NCI-H526 (cell line): ENCODE data around the gene PHC2.

ENCODE experiments used
- DNase-seq, 2 experiments: peaks; one replicate each; lab custom pipeline; 2025; lab: John Stamatoyannopoulos, UW

Gene PHC2

DNA sequence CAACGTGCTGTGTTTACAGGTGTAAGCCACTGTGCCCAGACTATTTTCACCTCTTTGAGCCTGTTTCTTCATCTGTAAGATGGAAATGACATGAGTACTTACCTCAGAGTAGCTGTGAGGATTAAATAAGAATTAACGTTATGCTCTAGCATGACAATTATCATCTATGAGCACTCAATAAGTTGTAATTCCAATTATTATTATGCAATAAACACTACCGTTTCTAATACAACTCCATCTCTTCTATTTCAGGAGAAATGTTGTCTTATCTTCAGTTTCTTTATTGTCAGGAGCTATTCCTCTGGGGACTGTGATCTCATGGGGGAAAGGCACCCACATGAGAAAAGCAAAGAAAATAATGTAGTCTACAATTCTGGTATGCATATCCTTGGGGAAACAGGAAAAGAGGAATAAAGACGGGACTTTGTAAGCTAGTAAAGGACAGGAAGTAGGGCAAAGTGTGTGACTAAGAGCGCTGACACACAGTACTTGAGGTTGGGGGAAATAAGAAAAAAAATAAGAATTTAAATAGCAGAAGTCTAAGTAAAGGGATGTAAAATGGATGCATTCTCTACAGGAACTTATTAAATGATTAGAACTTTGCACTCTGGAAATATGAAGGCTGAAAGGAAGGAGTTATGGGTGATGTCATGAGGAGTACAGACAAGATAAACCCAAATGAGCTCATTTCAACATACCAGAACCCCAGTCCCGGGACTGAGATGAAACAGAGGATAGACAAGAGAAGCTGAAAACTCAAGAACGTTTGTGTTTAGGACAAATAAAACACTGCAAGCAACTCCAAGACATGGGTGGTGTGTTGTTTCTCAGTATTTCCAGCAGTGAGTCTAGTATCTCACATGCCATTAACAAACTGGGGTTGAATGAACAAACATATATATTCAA, 9.8 kb downstream of the PHC2 start:
- no peak for DNase-seq

DNA sequence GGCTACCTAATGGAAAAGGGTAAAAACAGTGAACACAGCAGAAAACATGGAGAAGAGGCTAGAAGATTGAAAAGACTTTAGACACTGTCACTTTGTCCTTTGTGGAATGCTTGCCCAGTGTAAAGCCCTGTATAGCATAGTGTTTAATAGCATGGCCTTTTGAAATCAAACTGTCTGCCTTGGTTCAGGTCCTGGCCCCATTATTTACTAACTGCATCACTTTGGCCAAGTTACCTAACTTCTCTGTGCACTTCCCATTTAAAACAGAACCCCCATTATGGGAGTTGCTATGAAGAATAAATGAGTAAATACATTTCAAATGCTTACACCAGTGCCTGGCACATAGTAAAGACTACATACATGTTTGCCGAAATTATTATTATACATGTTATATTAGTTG, 12.1 kb downstream of the PHC2 start:
- no peak for DNase-seq

DNA sequence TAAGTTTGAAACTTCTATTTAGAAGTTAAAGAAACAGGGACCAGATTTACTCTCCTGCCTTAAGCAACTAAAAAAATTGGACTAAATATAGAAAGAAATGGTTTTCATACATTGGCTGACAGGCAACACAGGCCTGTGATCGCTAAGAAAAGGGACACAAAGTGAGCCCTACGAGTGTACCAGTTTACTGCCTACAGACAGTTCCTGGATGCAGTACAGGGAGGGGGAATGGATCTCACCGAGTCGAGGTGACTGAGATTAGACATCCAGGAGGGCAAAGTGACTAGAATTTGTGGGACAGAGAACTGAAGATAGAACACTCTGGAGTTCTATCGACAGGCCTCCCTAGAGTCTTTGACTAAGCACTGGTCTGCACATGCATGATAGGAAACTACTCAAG, 16.0 kb downstream of the PHC2 start:
- no peak for DNase-seq

DNA sequence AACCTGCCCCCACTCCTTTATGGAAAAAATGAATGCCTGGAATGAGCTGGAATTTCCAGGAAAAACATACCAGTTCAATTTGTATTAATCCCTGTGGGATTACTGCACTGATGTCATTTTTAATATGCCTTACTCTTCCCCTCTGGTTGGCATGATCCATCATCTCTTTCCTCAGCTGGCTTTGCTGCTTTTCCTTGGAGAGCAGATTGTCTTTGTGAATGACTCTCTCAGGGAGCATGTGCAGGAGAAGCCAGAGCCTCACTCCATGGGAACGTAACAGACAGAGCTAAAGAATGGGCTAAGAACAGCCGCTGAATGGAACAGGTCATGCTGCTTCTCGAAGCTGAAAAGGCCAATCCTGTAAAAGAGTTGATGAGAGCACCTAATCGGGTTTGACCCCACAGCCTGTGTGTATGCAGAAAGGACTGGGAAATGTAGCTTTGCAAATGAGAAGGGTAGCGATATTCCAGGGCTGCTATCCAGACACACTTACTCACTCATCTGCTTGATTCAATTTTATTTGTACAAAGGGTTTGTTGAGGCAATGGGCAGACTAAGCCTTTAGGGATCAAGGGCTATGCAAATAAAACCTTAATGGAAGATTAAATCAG, 20.7 kb downstream of the PHC2 start:
- peak; percentile 82 to 96 for DNase-seq

DNA sequence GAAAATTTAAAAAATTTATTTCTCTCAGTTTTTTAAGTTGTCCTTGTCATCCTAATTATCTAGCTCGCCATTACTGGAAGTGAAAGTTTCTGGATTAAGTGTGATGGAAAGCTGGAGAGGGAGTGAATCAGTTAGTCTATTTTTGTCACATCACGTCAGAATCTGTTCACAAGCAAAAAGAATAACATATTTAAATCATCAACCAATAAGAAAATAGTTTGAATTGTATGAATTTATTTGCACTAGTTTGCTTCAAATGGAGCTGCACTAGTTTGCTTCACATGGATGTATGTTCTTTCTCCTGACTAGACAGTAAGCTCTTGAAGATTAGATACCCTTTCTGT, 22.8 kb downstream of the PHC2 start:
- DNase-seq: no peak

DNA sequence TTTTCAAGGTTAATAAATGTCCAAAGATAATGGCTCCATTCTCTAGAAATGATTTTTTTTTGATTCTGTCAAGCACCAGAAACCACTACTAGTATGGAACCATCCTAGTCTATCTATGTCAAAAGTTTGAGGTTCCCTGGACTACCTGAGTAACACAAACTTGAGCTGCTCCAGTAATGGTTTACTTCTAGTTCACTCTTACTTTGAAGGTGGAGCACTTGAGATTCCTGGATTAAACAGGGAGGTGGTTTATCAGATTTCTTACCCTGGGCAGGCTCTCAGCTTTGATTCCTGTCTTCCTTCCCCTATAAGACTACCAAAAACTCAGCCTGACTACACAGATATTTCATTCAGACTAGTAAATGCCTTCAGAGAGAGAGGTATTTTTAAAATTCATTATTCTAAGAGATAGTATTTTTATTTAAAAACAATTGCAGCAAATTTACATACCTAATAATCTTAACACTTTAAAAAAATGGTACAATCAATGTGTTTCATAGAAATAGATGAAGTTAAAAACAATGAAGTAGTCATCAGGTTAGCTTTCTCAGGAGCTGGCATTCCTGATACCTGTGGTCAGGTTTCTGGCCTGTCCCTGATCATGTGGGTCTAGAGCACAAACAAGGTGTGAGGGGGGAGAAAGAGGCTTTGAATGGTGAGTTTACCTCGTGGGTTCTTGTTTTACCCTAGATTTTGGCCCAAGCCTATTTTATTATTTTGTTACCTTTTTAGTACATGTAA, 23.4 kb downstream of the PHC2 start:
- DNase-seq: no peak

DNA sequence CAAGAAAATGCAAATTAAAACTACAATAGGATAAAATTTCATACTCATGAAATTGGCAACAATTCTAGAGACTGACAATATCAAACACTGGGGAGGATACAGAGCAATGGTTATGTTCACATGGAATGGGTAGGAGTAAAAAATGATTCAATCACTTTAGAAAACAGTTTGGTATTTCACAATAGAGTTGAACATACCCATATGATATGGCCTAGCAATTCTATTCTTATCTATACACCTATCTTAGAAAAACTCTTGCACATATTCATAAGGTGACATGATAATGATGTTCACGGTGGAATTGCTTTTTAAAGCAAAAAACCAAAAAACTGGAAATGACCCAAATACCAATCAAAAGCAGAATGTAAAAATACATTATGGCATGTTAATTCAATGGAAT, 28.7 kb downstream of the PHC2 start:
- DNase-seq: no peak

DNA sequence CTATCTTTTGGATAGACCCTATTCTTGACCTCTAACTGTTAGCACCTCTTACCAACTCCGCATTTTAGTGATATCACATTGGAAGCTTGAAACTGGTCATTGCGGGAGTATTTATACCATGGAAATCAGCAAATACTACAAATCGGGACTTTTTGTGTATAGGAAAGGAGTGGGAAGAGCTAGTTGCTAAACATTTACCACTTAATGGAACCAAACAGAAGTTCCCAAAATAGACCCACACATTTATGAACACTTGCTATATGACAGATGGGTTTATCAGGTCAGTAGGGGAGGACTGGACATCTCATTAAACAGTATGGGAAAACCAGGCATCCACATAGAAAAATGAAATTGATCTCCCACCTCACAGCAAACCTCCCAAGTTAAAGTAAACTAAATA, 29.4 kb downstream of the PHC2 start:
- no peak for DNase-seq

DNA sequence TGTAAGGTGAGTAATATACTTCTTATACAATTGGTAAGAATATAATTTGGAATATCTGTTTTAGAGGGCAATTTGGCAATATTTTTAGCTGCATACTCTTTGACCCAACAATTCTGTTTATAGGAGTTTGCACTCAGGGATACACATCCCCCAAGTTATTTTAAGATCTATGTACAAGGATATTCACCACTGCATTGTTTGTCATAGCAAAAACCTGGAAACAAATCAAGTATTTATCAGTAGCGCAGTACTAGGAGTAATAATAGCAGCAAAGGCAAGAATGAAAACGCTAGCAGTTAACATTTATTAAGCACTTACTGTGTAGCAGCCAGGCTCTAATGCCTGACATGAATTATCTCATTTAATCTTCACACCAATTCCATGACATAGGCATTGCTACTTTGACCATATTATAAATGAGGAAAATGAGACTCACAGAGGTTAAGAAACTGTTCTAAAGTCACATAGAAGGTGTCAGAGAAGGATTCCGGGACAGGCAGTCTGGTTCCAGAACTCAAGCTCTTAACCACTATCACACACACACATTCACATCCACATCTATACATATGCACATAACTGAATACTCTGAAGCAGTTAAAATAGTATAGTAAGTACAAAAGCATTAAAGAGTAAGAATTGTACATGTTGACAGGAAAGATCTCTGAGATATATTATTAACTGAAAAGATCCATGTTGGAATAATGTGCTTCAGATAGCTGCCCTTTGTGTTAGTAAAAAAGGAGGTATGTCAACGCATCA, 30.6 kb downstream of the PHC2 start:
- no peak for DNase-seq

DNA sequence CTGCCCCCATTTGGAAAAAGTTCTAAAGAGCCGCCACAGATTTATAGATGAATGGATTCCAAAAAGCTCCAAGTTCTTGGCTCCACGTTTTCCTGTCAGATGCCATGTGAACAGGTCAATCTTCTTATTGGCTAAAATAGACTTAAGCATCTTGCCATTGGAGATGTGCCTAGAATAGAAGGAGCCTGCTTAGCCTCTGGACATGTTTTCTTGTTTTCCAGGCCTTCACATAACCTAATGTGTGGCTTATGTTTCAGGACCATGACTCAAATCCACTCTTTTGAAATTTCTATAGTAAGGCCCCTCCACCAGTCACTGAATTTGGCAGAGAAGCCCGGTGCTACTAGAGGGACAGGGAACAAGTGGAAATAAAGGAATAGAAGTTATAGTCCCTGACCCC, 31.5 kb downstream of the PHC2 start:
- no peak for DNase-seq

DNA sequence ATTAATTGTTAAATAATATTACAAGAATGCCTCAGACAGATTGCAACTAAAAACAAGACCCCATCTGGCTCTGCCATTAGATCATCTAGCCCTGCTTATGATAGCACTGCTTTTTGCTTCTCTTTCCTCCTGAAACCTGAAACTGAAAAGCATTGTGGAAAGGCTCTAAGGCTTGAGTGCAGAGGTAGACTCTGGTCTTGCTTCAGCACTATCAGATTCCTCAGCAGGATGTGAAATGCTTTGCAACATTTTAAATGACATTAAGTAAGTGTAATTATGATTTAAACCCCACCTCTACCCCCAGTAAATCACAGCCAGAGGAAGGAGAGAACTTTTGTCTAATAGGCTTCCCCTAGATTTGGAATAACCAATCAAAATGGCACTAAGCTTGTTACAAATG, 32.9 kb downstream of the PHC2 start:
- no peak for DNase-seq

DNA sequence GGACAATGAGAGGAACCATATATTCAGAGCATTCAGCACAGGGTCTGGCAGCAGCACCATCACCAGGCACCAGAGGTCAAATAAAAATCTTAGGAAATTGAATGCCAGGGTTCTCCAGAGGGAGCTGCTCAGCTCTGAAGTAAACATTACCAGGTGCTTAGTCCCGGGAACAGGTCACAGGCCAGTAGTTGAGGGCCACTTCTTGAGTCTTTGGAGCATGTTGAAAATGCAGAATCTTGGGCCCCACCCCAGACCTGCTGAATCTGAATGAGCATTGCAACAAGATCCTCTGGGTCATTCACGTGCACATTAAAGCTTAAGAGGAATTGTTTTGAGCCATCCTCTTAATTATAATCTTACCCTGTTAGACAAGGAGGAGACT, 33.8 kb downstream of the PHC2 start:
- DNase-seq: no peak

DNA sequence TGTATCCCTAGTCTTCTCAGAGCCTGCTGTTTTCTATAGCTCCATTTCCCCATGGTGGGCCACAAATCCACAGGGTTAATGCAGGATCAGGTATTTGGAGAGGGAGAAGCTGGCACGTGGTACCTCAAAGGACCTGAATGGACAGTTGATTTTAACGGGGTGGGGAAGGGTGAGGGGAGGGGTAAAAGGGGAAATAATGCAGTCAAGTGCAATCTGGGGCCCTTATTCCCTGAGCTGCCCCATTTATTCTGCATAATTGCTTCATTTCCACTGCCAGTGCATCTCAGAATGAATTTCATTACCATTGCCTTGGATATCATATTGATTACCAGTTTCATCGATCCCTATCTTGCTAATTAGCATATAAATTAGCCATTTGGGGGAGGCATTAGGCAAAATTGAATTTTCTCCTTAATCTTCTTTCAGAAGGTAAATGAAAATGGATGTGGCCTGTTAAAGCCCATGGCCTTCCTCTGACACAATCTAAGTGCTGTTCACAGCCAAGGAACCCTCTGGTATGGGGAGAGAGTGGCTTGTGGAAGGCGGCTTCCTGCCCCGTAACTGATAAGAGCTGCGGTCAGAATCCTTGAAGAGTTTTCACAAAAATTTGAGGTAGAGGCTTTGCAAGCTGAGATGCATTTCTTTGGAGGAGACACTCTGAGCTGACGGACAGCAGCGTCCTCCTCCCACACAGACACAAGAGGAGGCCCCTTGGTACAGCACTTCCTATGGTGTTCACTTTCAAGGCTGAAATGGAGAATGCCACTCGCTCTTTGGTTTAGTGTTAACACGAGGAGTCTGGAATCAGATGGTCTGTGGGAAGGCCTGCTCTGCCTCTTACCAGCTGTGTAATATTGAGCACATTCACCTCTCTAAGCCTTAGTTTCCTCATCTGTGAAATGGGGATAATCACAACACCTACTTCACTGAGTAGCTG, 34.4 kb downstream of the PHC2 start:
- no peak for DNase-seq

DNA sequence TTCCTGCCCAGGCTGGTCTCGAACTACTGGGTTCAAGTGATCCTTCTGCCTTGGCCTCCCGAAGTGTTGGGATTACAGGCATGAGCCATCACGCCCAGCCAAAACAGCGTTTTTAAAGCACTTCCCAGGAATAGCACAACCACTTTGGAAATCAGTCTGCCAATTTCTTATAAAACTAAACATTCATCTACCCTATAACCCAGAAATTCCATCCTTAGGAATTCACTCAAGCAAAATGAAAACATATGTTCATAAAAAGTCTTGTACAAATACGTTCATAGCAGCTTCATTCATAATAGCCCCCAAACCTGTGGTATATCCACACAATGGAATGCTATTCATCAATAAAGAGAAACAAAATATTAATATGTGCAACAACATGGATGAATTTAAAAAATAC, 36.1 kb downstream of the PHC2 start:
- DNase-seq: no peak

DNA sequence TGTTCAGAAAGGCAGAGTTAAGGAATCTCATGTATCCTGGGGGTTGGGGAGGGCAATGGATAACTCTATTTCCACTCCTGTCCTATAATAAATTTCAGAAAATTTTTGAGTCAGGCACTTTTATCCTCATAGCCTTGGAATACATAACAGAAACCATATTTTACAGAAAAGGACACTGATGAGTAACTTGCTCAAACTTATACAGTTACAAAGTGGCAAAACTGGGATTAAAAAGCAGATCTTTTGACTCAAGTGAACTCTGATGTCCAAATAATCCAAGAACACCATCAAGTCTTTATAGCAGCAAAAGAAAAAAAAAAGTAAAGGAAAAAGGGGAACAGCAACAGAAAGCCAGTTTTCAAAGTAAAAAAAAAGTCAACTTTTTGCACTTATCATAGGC, 36.9 kb downstream of the PHC2 start:
- no peak for DNase-seq

DNA sequence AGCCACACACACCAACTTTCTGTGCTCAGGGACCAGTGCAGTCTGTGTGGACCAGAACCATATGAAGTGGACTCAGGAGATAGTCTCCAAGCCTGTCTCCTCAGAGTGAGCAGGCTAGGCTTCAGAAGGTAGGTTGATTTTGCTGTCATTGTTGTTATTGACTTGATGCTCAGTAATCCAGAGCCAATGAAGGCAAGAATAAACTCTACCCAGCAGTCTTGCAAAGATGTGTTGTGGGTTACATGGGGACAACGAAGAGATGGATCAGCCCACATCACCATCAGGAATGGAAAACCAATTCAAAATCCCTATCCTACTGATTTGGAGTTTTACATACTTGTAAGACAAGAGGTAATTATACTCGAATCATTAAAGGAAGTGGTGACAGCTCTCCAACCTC, 37.4 kb downstream of the PHC2 start:
- DNase-seq: no peak

DNA sequence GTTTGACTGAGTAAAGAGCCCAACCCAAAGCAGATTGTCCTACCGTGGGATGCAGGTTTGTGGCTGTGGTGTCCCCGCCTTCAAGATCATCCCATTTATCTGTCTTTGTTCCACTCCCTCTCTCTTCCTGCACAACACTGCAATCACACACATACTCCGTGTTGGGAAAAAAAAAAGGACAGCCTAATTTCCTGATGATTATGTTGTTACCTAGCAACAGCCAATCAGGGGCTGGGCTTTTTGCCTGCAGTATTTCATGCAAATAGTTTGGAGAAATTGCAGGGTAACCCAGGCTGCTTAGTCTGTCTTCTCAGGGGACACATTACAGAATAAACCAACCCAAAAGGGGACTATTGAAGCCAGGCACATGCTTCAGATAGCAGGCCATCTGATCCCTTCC, 38.3 kb downstream of the PHC2 start:
- peak; percentile 89 to 95 for DNase-seq

DNA sequence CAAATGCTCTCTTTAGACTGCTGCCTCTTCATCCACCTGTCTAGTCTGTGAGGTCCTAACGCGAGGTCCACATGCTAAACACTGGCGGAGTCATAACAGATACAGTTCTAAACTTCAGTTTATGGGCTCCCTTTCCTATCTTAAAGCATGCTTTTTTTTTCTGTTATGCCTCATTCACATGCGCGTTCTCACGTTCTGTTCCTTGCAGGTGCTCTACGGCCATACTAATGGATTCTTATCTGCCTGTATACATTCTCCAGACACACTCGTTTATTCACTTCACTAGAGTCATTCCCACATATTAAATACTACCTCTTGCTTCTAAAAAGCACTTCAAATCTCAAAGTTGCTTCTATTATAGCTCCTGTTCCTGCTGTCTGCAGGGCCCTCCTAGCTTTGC, 38.7 kb downstream of the PHC2 start:
- DNase-seq: no peak

DNA sequence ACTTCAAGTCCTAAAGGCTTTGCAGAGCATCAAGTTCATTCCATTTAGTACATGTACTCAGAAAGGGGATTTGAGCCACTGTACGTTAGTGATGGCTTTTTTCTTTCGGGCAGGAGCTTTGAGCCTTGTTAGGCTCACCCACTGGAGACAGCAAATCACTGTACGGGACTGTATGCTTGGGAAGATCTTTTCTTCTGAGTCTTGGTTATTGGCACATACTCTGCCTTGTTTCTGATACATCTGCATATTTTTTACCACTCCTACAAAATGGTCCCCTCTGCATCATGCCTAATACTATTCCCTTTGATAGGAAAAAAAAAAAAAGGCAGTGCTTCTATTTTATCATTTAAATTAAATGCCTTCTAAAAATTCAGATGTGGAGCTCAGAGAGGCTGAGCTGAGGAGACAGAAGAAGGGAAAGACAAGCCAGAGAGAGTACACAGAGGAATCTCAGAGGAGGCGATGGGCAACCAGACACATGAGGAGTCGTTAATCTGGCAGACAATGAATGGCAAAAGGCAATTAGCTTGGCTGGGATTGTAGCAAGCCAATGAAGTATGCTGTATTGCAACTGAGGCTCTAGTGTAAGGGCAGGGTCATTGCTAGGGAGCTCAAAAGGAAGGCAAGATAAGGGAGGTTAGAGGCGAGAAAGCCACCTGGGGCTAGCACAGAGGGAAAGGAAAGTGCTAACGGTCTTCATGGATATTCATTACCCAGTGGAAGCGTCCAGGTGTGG, 39.4 kb downstream of the PHC2 start:
- peak; percentile 52 to 63 for DNase-seq

DNA sequence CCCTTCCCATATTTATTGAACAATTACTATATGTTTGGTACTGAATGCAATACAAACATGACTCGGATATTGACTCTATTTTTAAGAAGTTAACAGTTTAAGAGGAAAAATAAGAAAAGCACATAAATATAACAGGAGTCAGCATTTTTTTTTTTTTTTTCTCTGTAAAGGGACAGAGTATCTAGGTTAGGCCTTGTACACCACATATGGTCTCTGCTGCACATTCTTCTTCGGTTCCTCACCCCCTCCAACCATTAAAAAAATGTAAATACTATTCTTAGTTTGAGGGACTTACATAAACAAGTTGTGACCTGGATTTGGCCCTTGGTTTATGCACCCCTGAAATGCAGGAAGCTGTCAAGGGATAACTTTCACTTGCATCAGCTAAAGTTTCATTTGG, 40.4 kb downstream of the PHC2 start:
- no peak for DNase-seq
